HG03095 (cell line): ENCODE data around the gene NPTXR.
"Not testable (repeated sequence)": the region's sequence is repeated elsewhere in the genome, so short reads cannot be mapped to it uniquely, and the experiment has no call there.

Experiments used
- ATAC-seq: cut with Tn5 transposase; IDR thresholded peaks from one replicate; pipeline ENCODE4 v1.9.1; 2021; ENCODE audit warnings: moderate library complexity; ENCODE audit not compliant: unreplicated experiment

The NPTXR gene

GRCh38 chr22:38868886-38869381, 25.1 kb upstream of the NPTXR start:
- ATAC-seq, result no peak

GRCh38 chr22:38868286-38868721, 24.5 kb upstream of the NPTXR start:
- ATAC-seq, result no peak

- ATAC-seq, result no peak
Measured at GRCh38 chr22:38867471-38868285, 23.9 kb upstream of the NPTXR start.

GRCh38 chr22:38867124-38867455, 23.3 kb upstream of the NPTXR start:
- no peak for ATAC-seq

- no peak for ATAC-seq
Measured at GRCh38 chr22:38866399-38867123, 22.7 kb upstream of the NPTXR start.

- ATAC-seq, result no peak
Measured at GRCh38 chr22:38866024-38866398, 22.2 kb upstream of the NPTXR start.

GRCh38 chr22:38865201-38866023, 21.6 kb upstream of the NPTXR start:
- no peak for ATAC-seq

- ATAC-seq, result no peak
Measured at GRCh38 chr22:38864361-38865191, 20.7 kb upstream of the NPTXR start.

- ATAC-seq, result no peak
Measured at GRCh38 chr22:38863531-38864131, 19.8 kb upstream of the NPTXR start.

- ATAC-seq, result no peak
Measured at GRCh38 chr22:38862375-38863329, 18.8 kb upstream of the NPTXR start.

GRCh38 chr22:38861927-38862326, 18.1 kb upstream of the NPTXR start:
- ATAC-seq, result no peak

GRCh38 chr22:38861170-38861876, 17.5 kb upstream of the NPTXR start:
- no peak for ATAC-seq

- no peak for ATAC-seq
Measured at GRCh38 chr22:38860283-38861169, 16.7 kb upstream of the NPTXR start.

GRCh38 chr22:38859581-38860282, 15.9 kb upstream of the NPTXR start:
- no peak for ATAC-seq

- no peak for ATAC-seq
Measured at GRCh38 chr22:38858492-38858891, 14.7 kb upstream of the NPTXR start.

GRCh38 chr22:38854476-38854875, 10.6 kb upstream of the NPTXR start:
- ATAC-seq, result not testable (repeated sequence)

GRCh38 chr22:38853883-38854282, 10.1 kb upstream of the NPTXR start:
- not testable (repeated sequence) for ATAC-seq
